ENCODE measurements around the gene CHD5. TPM values are rescaled to one million over a fixed set of nuclear protein-coding genes. Genes with fewer than 3 reads are reported as not detected.
"Not testable (repeated sequence)": the region's sequence is repeated elsewhere in the genome, so short reads cannot be mapped to it uniquely, and the experiment has no call there.

CHD5 gene
- total and polyA plus RNA-seq, 2 of the 13 experiments (the other 11 are each of a cell fraction or from before 2014, with no cell fraction given) = 0.02 to 0.21 TPM

DNA sequence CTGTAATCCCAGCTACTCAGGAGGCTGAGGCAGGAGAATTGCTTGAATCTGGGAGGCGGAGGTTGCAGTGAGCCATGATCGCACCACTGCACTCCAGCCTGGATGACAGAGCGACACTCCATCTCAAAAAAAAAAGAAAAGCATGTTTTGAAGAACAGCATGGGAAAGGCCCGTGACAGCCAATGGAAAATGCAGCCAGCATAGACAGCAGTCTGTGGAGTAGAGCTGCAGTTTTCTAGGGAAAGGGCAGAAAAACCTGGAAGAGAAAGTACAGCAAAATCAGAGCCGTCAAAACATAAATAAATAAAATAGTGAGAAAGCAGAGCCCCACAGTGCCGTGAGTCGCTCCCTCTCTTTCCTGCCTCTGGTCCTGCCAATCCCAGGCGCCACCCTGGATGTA lies 103.1 kb downstream of the CHD5 start:
- H3K9ac ChIP-seq (ENCODE audit: insufficient read depth, low read depth, low read length); BruUV-seq (replicated peaks); CTCF ChIA-PET (ENCODE audit: low intra/inter-chr PET ratio, low total read pairs); DNase-seq (ENCODE audit: low spot score); H3K79me2 ChIP-seq (ENCODE audit: insufficient read depth, low read length); H3K36me3 ChIP-seq (replicated peaks in 1 of 2; ENCODE audit: control insufficient read depth in 1 of 2, insufficient read depth in 2 of 2, low read length in 2 of 2); H4K20me1 ChIP-seq (ENCODE audit: insufficient read depth, low read length); H3K4me3 ChIP-seq (replicated peaks in 1 of 3; ENCODE audit: insufficient read depth in 1 of 3, low read depth in 2 of 3, low read length in 3 of 3); ATAC-seq; H3K4me2 ChIP-seq (ENCODE audit: low read depth, low read length); H2AFZ ChIP-seq (ENCODE audit: low read length); H3K9me3 ChIP-seq (ENCODE audit: low read length); in situ Hi-C loops (cut with HindIII; ENCODE audit: extremely low pct_ligation_motif_present, low pct_unique_long_range_greater_than_20kb); FAIRE-seq; POLR2A ChIA-PET; H3K27ac ChIP-seq (ENCODE audit: extremely low read length, insufficient read depth, low read length); intact Hi-C loops (cut with micrococcal nuclease; ENCODE audit: unreplicated experiment); H3K27me3 ChIP-seq (ENCODE audit: control insufficient read depth in 1 of 2, insufficient read depth in 2 of 2, low read length in 2 of 2): not testable (repeated sequence)
- 90% methylated on average over 8 of the region's 8 CpGs for WGBS (ENCODE audit: low lambda C conversion rate)
- H3K4me1 ChIP-seq (ENCODE audit: insufficient read depth, low read length) = peaks cover 16% of the 10 kb centered on the region

DNA sequence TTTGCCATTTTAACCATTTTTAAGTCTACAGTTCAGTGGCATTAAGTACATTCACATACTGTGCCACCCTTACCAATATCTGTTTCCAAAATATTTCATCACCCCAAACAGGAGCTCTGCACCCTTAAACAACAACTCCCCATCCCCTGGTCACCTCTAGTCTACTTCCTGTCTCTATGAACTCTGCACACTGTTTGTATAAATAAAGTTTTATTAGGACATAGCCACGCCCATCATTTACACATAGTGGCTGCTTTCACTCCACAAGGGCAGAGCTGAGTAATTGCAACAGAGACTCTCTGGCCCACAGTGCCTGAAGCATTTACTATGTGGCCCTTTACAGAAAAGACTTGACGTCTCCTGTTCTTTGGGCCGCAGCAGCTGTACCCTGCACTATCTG lies 104.4 kb downstream of the CHD5 start:
- Histone ChIP-seq H3K4me1 (ENCODE audit: insufficient read depth, low read length) (peaks cover 13% of the 10 kb centered on the region), H3K27ac (ENCODE audit: extremely low read length, insufficient read depth, low read length) (no peak overlapping the region), H3K36me3 (replicated peaks in 1 of 2; ENCODE audit: control insufficient read depth in 1 of 2, insufficient read depth in 2 of 2, low read length in 2 of 2) (no peaks in the 10 kb centered on the region; a peak in 1 of 5 replicates), H3K4me2 (ENCODE audit: low read depth, low read length) (no peak overlapping the region), H3K79me2 (ENCODE audit: insufficient read depth, low read length) (no peaks in the 10 kb centered on the region), H3K27me3 (ENCODE audit: control insufficient read depth in 1 of 2, insufficient read depth in 2 of 2, low read length in 2 of 2) (no peaks in the 10 kb centered on the region; a peak in 1 of 5 replicates), H3K9ac (ENCODE audit: insufficient read depth, low read depth, low read length) (no peak overlapping the region), H3K9me3 (ENCODE audit: low read length) (no peaks in the 10 kb centered on the region), H3K4me3 (replicated peaks in 1 of 3; ENCODE audit: insufficient read depth in 1 of 3, low read depth in 2 of 3, low read length in 3 of 3) (no peak overlapping the region), H2AFZ (ENCODE audit: low read length) (no peak overlapping the region), H4K20me1 (ENCODE audit: insufficient read depth, low read length) (no peaks in the 10 kb centered on the region)
- no TSS peak for BruUV-seq (replicated peaks)
- POLR2A ChIA-PET = no interaction called here
- DNase-seq (ENCODE audit: low spot score) = peak; percentile 24
- FAIRE-seq = no peak
- intact Hi-C loops (cut with micrococcal nuclease; ENCODE audit: unreplicated experiment) = no loop called here
- 59% methylated on average over 3 of the region's 3 CpGs for WGBS (ENCODE audit: low lambda C conversion rate)
- CTCF ChIA-PET (ENCODE audit: low intra/inter-chr PET ratio, low total read pairs) = no interaction called here
- in situ Hi-C loops (cut with HindIII; ENCODE audit: extremely low pct_ligation_motif_present, low pct_unique_long_range_greater_than_20kb) = no loop called here
- ATAC-seq = no peak
- TF ChIP-seq ZKSCAN1 (IDR thresholded peaks at IDR 0.05; ENCODE audit: low read length) (0 out of 2 replicates have a peak, but pooled peaks have one; percentile 20), ELF1 (CRISPR knock-in tag; IDR thresholded peaks at IDR 0.05) (0 out of 2 replicates have a peak, but pooled peaks have one; percentile 15), FOXK1 (CRISPR knock-in tag; IDR thresholded peaks at IDR 0.05; ENCODE audit: borderline replicate concordance, low read depth) (no peak), SIX4 (CRISPR knock-in tag; IDR thresholded peaks at IDR 0.05) (no peak), KLF6 (CRISPR knock-in tag; IDR thresholded peaks at IDR 0.05) (no peak), MTA1 (CRISPR knock-in tag; IDR thresholded peaks at IDR 0.05; ENCODE audit: borderline replicate concordance) (no peak), RARA (CRISPR knock-in tag; IDR thresholded peaks at IDR 0.05) (no peak), BHLHE40 (IDR thresholded peaks at IDR 0.05; ENCODE audit: low read length) (no peak), HNF4A (CRISPR knock-in tag; IDR thresholded peaks at IDR 0.05) (no peak)
- TF ChIP-seq, protein P1, sequence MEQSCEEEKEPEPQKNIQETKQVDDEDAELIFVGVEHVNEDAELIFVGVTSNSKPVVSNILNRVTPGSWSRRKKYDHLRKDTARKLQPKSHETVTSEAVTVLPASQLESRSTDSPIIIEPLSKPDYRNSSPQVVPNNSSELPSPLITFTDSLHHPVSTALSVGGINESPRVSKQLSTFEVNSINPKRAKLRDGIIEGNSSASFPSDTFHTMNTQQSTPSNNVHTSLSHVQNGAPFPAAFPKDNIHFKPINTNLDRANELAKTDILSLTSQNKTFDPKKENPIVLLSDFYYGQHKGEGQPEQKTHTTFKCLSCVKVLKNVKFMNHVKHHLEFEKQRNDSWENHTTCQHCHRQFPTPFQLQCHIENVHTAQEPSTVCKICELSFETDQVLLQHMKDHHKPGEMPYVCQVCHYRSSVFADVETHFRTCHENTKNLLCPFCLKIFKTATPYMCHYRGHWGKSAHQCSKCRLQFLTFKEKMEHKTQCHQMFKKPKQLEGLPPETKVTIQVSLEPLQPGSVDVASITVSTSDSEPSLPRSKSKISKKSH (CRISPR knock-in tag; IDR thresholded peaks at IDR 0.05; ENCODE audit: borderline replicate concordance) = no peak
- TF ChIP-seq, protein P2, sequence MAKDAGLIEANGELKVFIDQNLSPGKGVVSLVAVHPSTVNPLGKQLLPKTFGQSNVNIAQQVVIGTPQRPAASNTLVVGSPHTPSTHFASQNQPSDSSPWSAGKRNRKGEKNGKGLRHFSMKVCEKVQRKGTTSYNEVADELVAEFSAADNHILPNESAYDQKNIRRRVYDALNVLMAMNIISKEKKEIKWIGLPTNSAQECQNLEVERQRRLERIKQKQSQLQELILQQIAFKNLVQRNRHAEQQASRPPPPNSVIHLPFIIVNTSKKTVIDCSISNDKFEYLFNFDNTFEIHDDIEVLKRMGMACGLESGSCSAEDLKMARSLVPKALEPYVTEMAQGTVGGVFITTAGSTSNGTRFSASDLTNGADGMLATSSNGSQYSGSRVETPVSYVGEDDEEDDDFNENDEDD (CRISPR knock-in tag; IDR thresholded peaks at IDR 0.05; ENCODE audit: borderline replicate concordance) = no peak
- TF ChIP-seq, protein P3, sequence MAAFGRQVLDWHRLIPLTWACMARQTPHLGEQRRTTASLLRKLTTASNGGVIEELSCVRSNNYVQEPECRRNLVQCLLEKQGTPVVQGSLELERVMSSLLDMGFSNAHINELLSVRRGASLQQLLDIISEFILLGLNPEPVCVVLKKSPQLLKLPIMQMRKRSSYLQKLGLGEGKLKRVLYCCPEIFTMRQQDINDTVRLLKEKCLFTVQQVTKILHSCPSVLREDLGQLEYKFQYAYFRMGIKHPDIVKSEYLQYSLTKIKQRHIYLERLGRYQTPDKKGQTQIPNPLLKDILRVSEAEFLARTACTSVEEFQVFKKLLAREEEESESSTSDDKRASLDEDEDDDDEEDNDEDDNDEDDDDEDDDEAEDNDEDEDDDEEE (CRISPR knock-in tag; IDR thresholded peaks at IDR 0.05) = no peak
- TF ChIP-seq, protein P4, sequence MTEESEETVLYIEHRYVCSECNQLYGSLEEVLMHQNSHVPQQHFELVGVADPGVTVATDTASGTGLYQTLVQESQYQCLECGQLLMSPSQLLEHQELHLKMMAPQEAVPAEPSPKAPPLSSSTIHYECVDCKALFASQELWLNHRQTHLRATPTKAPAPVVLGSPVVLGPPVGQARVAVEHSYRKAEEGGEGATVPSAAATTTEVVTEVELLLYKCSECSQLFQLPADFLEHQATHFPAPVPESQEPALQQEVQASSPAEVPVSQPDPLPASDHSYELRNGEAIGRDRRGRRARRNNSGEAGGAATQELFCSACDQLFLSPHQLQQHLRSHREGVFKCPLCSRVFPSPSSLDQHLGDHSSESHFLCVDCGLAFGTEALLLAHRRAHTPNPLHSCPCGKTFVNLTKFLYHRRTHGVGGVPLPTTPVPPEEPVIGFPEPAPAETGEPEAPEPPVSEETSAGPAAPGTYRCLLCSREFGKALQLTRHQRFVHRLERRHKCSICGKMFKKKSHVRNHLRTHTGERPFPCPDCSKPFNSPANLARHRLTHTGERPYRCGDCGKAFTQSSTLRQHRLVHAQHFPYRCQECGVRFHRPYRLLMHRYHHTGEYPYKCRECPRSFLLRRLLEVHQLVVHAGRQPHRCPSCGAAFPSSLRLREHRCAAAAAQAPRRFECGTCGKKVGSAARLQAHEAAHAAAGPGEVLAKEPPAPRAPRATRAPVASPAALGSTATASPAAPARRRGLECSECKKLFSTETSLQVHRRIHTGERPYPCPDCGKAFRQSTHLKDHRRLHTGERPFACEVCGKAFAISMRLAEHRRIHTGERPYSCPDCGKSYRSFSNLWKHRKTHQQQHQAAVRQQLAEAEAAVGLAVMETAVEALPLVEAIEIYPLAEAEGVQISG (CRISPR knock-in tag; IDR thresholded peaks at IDR 0.05) = peak; percentile 65

Data from HepG2 (cell line).